Measurements from ENCODE around the gene GOLGB1.

GOLGB1 gene

DNA sequence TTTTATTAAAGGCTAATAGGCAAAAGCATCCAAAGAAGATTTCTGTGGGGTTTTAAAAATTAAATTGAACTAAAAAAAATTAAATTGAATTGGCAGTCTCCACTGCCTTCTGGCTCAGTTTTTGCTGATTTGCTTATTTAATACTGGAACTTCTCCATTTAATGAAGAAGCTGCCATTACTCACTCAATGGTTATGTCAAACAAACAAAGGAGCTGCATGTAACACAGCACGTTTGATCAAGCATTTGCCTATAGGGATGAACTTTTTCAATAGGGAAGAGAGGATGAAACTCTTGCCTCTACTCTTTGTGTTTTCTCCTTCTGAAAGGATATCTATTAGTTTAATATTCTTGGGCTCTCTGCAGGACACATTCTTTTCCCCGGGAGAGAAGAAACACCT lies 84.1 kb downstream of the GOLGB1 start:
- DNase-seq (ENCODE audit: low read depth), result no peak

GRCh38 chr3:121663171-121663847 lies 86.2 kb downstream of the GOLGB1 start:
- H3K4me3 ChIP-seq (ENCODE audit: low read depth, low read length), result no peak overlapping the region
- TF ChIP-seq, protein P1, sequence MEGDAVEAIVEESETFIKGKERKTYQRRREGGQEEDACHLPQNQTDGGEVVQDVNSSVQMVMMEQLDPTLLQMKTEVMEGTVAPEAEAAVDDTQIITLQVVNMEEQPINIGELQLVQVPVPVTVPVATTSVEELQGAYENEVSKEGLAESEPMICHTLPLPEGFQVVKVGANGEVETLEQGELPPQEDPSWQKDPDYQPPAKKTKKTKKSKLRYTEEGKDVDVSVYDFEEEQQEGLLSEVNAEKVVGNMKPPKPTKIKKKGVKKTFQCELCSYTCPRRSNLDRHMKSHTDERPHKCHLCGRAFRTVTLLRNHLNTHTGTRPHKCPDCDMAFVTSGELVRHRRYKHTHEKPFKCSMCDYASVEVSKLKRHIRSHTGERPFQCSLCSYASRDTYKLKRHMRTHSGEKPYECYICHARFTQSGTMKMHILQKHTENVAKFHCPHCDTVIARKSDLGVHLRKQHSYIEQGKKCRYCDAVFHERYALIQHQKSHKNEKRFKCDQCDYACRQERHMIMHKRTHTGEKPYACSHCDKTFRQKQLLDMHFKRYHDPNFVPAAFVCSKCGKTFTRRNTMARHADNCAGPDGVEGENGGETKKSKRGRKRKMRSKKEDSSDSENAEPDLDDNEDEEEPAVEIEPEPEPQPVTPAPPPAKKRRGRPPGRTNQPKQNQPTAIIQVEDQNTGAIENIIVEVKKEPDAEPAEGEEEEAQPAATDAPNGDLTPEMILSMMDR (IDR thresholded peaks at IDR 0.05; ENCODE audit: low read depth, low read length, missing control alignments), result no peak
- no peak for DNase-seq (ENCODE audit: low read depth)

More for the DNA sequence above, 84.1 kb downstream of the GOLGB1 start:
- H3K4me3 ChIP-seq (ENCODE audit: low read depth, low read length), result no peak overlapping the region
- TF ChIP-seq, protein P1 (IDR thresholded peaks at IDR 0.05; ENCODE audit: low read depth, low read length, missing control alignments), result no peak

- no peak for DNase-seq (ENCODE audit: low read depth)
- H3K4me3 ChIP-seq (ENCODE audit: low read depth, low read length), result no peak overlapping the region
- TF ChIP-seq, protein P1 (IDR thresholded peaks at IDR 0.05; ENCODE audit: low read depth, low read length, missing control alignments), result no peak
Observed at GRCh38 chr3:121662742-121663141, 86.8 kb downstream of the GOLGB1 start.

GRCh38 chr3:121661376-121661775 lies 88.2 kb downstream of the GOLGB1 start:
- DNase-seq (ENCODE audit: low read depth), result no peak
- TF ChIP-seq, protein P1 (IDR thresholded peaks at IDR 0.05; ENCODE audit: low read depth, low read length, missing control alignments), result no peak
- H3K4me3 ChIP-seq (ENCODE audit: low read depth, low read length), result no peak overlapping the region

DNA sequence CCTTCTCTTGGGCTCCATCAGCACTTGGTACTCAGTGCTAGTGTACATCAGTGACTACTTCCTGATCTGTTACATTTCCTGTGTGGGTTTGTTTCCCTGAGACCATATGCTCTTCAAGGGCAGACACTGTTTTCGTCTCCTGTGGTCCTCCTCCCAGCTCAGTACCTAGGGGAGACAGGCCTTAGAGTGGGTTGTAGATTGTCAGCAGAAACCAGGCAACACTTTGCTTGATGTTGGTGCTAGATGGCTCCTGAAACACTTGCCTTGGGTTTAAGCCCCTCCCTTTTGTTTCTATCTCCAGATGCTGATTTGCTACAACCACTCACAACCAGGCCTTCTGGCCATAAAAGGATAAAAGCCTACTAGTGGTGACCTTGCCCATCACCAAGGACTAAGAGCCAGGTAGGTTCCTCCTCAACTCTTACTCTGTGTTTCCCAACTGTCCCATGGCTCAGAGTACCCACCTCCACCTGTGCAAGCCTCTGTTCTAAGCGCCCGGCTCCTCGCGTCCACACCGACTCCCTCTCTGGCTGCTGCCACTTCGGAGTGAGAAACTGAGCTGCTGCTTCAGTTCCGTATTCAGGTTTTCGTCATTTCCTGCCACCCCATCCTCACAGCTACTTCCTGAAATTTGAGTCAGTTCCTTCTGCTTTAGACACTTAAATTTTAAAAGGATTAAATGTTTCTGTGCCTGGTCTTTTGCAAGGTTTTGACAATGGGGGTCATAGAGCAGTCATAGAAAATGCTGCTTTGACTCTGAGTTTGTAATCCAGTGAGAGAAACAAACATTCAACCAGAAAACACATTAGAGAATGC lies 89.0 kb downstream of the GOLGB1 start, which contains the start of gene HCLS1:
Gene HCLS1, minus strand, starts transcription at position 548 of the 816 bp plus-strand sequence. CDS start 2,556 bp downstream, outside the sequence.
- DNase-seq (ENCODE audit: low read depth), result peak; percentile 83
- H3K4me3 ChIP-seq (ENCODE audit: low read depth, low read length), result peak within 1 kb of the TSS; percentile 67
- TF ChIP-seq, protein P1 (IDR thresholded peaks at IDR 0.05; ENCODE audit: low read depth, low read length, missing control alignments), result peak; percentile 15

GRCh38 chr3:121659586-121659985 lies 90.0 kb downstream of the GOLGB1 start:
- H3K4me3 ChIP-seq (ENCODE audit: low read depth, low read length), result peak overlapping the region; percentile 67
- no peak for DNase-seq (ENCODE audit: low read depth)
- TF ChIP-seq, protein P1 (IDR thresholded peaks at IDR 0.05; ENCODE audit: low read depth, low read length, missing control alignments), result no peak

Measured in GM12864 (cell line).